KMS-11 (cell line): ENCODE measurements around the gene C10orf67.

ENCODE experiments used
- H2AFZ ChIP-seq: fragments of 200-600 bp; sonication (generic); 2 replicates; pipeline ENCODE4 v1.6.1; 2016; ENCODE audit warnings: antibody characterized with exemption, mixed run types, low read depth
- H3K27ac ChIP-seq: fragments of 200-600 bp; sonication (generic); 2 replicates; pipeline ENCODE4 v1.6.1; 2016; ENCODE audit warnings: mild to moderate bottlenecking, mixed run types
- H3K27me3 ChIP-seq: fragments of 200-600 bp; sonication (generic); 2 replicates; pipeline ENCODE4 v1.6.1; 2017; ENCODE audit warnings: mild to moderate bottlenecking, low read depth, mixed run types, moderate library complexity; ENCODE audit not compliant: insufficient read depth
- H3K36me3 ChIP-seq: fragments of 200-600 bp; sonication (generic); 2 replicates; pipeline ENCODE4 v1.6.1; 2017; ENCODE audit warnings: mild to moderate bottlenecking, mixed run types; ENCODE audit not compliant: insufficient read depth
- H3K4me1 ChIP-seq: fragments of 200-600 bp; sonication (generic); 2 replicates; pipeline ENCODE4 v1.6.1; 2016; ENCODE audit warnings: mild to moderate bottlenecking, low read depth, mixed run types; ENCODE audit not compliant: poor library complexity, severe bottlenecking
- H3K4me2 ChIP-seq: fragments of 200-600 bp; sonication (generic); 2 replicates; pipeline ENCODE4 v1.7.0; 2016; ENCODE audit warnings: mild to moderate bottlenecking, mixed run types
- H3K4me3 ChIP-seq: fragments of 200-600 bp; sonication (generic); IDR thresholded peaks from 2 replicates; pipeline ENCODE4 v1.6.1; 2017; ENCODE audit warnings: low read depth, low read length, mixed read lengths; ENCODE audit not compliant: insufficient read depth
- H3K79me2 ChIP-seq: fragments of 200-600 bp; sonication (generic); 2 replicates; pipeline ENCODE4 v1.6.1; 2016; ENCODE audit warnings: low read depth, mixed run types; ENCODE audit not compliant: insufficient read depth
- H3K9ac ChIP-seq: fragments of 200-600 bp; sonication (generic); 2 replicates; pipeline ENCODE4 v1.6.1; 2016; ENCODE audit warnings: mild to moderate bottlenecking, mixed run types
- H4K20me1 ChIP-seq: fragments of 200-600 bp; sonication (generic); 2 replicates; pipeline ENCODE4 v1.6.1; 2016; ENCODE audit warnings: mild to moderate bottlenecking, mixed run types; ENCODE audit not compliant: insufficient read depth
- TF ChIP-seq, protein P1 (sequence below): fragments of 200-600 bp; sonication (generic); conservative IDR thresholded peaks from 2 replicates; pipeline ENCODE4 v1.6.1; 2017; ENCODE audit warnings: low read depth, mild to moderate bottlenecking, antibody characterized with exemption, low read length, moderate library complexity, mixed read lengths

The C10orf67 gene

DNA sequence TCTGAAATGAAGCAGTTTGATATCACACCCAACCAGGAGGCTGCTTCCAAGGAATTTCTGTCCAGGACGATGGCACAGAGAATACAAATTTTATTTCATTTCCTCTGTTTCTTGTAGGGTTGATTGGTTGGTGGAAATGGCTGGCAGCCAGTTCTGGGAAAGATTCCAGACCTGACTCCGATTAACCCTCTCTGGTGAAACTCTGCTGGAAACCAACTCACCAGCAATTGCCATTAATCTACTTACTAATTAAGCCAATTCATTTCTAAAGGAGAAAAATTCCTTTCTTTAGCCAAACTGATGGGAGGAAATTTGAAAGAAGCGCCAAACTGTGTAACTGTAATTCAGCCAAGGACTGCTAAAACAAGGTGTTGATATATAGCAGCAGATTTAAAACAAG lies 141.8 kb downstream of the C10orf67 start:
- no peaks in the 10 kb centered on the region for H3K27me3 ChIP-seq
- no peak overlapping the region for H2AFZ ChIP-seq
- H3K4me3 ChIP-seq, result no peak overlapping the region
- TF ChIP-seq, protein P1, sequence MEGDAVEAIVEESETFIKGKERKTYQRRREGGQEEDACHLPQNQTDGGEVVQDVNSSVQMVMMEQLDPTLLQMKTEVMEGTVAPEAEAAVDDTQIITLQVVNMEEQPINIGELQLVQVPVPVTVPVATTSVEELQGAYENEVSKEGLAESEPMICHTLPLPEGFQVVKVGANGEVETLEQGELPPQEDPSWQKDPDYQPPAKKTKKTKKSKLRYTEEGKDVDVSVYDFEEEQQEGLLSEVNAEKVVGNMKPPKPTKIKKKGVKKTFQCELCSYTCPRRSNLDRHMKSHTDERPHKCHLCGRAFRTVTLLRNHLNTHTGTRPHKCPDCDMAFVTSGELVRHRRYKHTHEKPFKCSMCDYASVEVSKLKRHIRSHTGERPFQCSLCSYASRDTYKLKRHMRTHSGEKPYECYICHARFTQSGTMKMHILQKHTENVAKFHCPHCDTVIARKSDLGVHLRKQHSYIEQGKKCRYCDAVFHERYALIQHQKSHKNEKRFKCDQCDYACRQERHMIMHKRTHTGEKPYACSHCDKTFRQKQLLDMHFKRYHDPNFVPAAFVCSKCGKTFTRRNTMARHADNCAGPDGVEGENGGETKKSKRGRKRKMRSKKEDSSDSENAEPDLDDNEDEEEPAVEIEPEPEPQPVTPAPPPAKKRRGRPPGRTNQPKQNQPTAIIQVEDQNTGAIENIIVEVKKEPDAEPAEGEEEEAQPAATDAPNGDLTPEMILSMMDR, result no peak
- H3K4me2 ChIP-seq, result no peak overlapping the region
- H3K9ac ChIP-seq, result no peak overlapping the region
- H3K27ac ChIP-seq, result no peak overlapping the region
- H3K4me1 ChIP-seq, result no peaks in the 10 kb centered on the region
- H4K20me1 ChIP-seq, result no peaks in the 10 kb centered on the region
- no peaks in the 10 kb centered on the region for H3K79me2 ChIP-seq
- H3K36me3 ChIP-seq, result no peaks in the 10 kb centered on the region

DNA sequence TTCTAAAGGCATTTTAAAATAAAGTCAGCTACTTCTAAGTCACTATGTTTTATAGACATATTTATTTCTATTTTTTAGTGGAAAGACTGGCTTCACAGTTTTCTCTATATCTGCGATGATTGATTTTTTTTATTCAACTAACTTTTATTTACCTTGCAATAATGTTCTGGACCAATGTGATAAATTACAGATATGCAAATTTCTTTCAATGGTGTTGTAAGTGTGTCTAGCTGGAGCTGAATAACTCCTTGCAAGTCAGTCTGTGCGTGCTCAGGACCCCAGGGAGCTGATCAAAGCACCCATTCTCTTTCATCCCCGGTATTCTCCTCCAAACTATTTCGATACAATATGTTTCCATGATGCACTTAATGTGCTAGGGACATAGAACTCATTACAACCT lies 142.8 kb downstream of the C10orf67 start:
- no peak overlapping the region for H3K27ac ChIP-seq
- no peak overlapping the region for H3K9ac ChIP-seq
- no peak overlapping the region for H3K4me2 ChIP-seq
- TF ChIP-seq, protein P1, result no peak
- no peaks in the 10 kb centered on the region for H4K20me1 ChIP-seq
- H3K27me3 ChIP-seq, result no peaks in the 10 kb centered on the region
- H3K79me2 ChIP-seq, result no peaks in the 10 kb centered on the region
- no peak overlapping the region for H2AFZ ChIP-seq
- no peaks in the 10 kb centered on the region for H3K4me1 ChIP-seq
- H3K36me3 ChIP-seq, result no peaks in the 10 kb centered on the region
- H3K4me3 ChIP-seq, result no peak overlapping the region

DNA sequence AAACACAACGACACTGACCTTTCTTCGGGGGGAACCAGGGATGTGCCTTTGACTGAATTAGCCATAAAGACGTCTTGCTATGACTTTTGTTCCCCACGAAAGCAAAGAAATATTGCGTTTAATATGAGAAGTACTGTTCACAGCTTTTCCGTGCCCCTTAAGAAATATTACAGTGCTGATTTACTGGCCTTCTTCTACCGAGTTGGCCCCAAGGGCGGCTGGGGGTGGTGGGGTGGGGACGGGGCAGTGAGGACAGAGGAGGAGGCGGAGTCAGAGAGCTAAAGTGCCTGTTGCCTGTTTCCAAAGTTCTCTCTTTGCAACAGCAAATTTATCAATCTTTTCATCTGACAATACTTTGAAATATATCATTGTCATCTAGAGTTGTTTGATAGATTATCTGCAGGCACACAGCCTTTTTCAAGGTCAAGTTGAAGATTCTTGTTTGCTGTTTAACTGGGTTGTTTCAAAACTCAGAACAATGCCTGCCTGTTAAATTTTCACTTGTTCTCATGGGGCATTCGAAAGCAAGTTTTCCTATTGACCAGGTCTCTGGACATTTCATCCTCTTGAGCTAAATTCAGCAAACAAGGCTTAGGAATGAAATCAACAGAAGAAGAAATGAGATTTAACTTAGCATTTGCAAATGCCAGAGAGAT lies 143.5 kb downstream of the C10orf67 start:
- Histone ChIP-seq H2AFZ (no peak overlapping the region), H3K36me3 (no peaks in the 10 kb centered on the region), H3K79me2 (no peaks in the 10 kb centered on the region), H4K20me1 (no peaks in the 10 kb centered on the region), H3K27me3 (no peaks in the 10 kb centered on the region), H3K4me2 (no peak overlapping the region), H3K27ac (no peak overlapping the region), H3K9ac (no peak overlapping the region), H3K4me1 (no peaks in the 10 kb centered on the region), H3K4me3 (no peak overlapping the region)
- TF ChIP-seq, protein P1, result no peak

DNA sequence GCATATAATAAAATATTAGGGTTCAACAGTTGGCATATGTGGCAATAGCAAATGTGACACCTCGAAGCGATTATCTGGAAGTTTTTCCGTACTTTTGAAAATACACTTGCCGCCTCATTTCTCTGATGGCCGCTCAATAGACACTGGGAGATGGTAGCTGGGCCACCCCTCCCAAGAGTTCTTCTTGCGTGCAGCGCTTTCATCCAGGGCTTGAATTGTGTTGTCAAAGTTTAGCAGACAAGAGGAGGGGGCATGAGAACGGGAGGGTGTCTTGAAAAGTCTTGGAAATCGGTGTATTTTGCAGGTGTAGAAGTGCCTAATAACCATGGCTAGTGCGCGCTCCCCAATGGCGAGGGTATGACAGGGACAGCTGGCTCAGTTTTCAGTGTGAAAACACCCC lies 144.0 kb downstream of the C10orf67 start:
- H3K79me2 ChIP-seq, result no peaks in the 10 kb centered on the region
- H3K27me3 ChIP-seq, result no peaks in the 10 kb centered on the region
- no peaks in the 10 kb centered on the region for H3K4me1 ChIP-seq
- H3K4me3 ChIP-seq, result no peak overlapping the region
- H3K36me3 ChIP-seq, result no peaks in the 10 kb centered on the region
- H3K4me2 ChIP-seq, result no peak overlapping the region
- no peak overlapping the region for H3K9ac ChIP-seq
- TF ChIP-seq, protein P1, result no peak
- no peak overlapping the region for H2AFZ ChIP-seq
- no peaks in the 10 kb centered on the region for H4K20me1 ChIP-seq
- no peak overlapping the region for H3K27ac ChIP-seq
